Mesodermal cell (in vitro differentiated cells): Measurements from ENCODE around the gene ITGB4. TPM values are rescaled to one million over a fixed set of nuclear protein-coding genes. Genes with fewer than 3 reads are reported as not detected.

Source experiments
- H3K27ac ChIP-seq: 2 replicates; pipeline ENCODE4 v1.7.0; 2013; ENCODE audit warnings: mild to moderate bottlenecking, low read depth, low read length, moderate library complexity; ENCODE audit not compliant: severe bottlenecking
- H3K36me3 ChIP-seq: 2 replicates; pipeline ENCODE4 v1.7.1; 2013; ENCODE audit warnings: mild to moderate bottlenecking, low read length, moderate library complexity; ENCODE audit not compliant: control insufficient read depth, insufficient read depth
- H3K4me1 ChIP-seq: one replicate; pipeline ENCODE4 v1.7.1; 2013; ENCODE audit warnings: mild to moderate bottlenecking, low read length; ENCODE audit not compliant: insufficient read depth, control insufficient read depth, poor library complexity, severe bottlenecking
- H3K4me3 ChIP-seq: 2 replicates; pipeline ENCODE4 v1.7.0; 2013; ENCODE audit warnings: low read length, control low read depth, mild to moderate bottlenecking; ENCODE audit not compliant: insufficient read depth, poor library complexity, severe bottlenecking; ENCODE audit errors: extremely low read depth
- H3K9me3 ChIP-seq: 2 replicates; pipeline ENCODE4 v1.7.1; 2013; ENCODE audit warnings: mild to moderate bottlenecking, low read length, moderate library complexity; ENCODE audit not compliant: control insufficient read depth
- WGBS, 2 experiments: methylation state at CpG; one replicate each; pipeline ENCODE4 v1.1.5; 2013; ENCODE audit warnings: missing lambda C conversion rate in 2 of 2; ENCODE audit not compliant: insufficient coverage in 2 of 2; 5-methylcytosine and 5-hydroxymethylcytosine counted together
- polyA plus RNA-seq, 2 experiments: library from polyadenylated mRNA; stranded (reverse); fragments of 50-300 nt; gene quantifications; one replicate each; pipeline ENCODE4 v1.2.3, GENCODE V29; 2013

The ITGB4 gene
- polyA plus RNA-seq (2013, experiment 1 of 2), result 1.8 TPM
- 1.4 TPM for polyA plus RNA-seq (2013, experiment 2 of 2)

DNA sequence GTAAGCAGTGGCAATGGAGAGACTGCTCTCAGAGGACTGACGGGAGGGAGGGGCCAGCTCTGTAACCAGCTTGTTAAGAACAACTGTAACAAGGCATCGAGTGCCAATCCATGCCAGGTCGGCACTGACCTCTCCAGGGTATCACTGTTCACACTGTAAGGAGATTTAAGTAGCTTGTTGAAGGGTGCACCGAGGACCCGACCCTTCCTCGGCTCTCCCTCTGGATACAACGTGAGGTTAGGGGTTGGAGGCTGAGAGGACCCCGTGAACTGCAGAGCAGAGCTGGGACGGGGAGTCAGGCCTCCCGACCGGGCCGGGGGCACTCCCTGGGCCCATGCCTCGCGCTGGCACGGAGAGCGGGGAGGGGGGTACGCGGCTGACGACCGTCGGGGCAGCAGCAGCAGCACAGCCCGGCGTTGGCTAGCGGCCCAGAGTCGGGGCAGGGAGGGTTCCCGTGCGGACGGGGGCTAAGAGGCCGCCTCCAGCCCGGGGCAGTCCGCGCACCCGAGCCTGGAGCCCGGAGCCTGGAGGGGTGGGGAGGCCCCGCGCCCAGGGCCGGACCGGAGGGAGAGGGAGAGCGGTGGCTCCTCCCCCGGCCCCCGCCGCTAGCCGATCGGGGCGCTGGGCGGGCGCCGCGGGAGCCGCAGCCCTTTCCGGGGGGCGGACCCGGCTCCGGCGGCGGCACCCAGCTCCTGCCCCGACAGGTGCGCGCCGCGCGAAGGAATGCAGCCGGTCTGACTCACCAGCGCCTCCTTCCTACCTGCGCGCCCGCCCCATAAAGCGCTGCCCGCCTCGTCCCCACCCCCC, at the start of gene ITGB4:
Gene ITGB4, plus strand, starts transcription at position 804 of the 807 bp plus-strand sequence. CDS start 3,245 bp downstream, outside the sequence.
- Histone ChIP-seq H3K4me1 (no peaks in the 10 kb centered on the region), H3K9me3 (no peaks in the 10 kb centered on the region), H3K36me3 (no peaks in the 10 kb centered on the region), H3K27ac (no peak within 1 kb of the TSS), H3K4me3 (peak within 1 kb of the TSS; percentile 23)
- WGBS, 2 experiments, result 6% methylated on average over 50 to 62 of the region's 70 CpGs

DNA sequence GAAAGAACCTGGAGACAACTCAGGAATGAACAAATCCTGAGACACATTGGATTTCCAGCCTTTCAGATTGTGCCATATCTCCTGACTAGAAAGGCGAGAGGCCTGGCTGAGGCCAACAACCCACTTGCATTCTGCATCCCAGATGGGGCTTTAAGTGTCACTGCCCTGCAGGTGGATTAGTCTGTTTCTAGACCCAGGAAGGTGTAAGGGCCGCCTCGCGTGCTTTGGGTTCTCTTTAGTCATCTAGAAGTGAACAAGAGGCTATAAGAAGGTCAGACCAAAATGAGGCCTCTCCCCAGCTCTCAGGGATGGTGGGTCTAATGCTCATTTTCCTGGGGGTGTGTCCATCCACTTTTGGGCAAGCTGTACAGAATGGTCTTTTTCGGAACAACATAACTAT, 49.2 kb upstream of the ITGB4 start:
- 100% methylated on average over 4 of the region's 5 CpGs for WGBS, 2 experiments

GRCh38 chr17:75673487-75673886, 47.8 kb upstream of the ITGB4 start:
- no peaks in the 10 kb centered on the region for H3K4me1 ChIP-seq
- H3K36me3 ChIP-seq, result peaks cover 87% of the 10 kb centered on the region
- no peaks in the 10 kb centered on the region for H3K9me3 ChIP-seq
- no peak overlapping the region for H3K27ac ChIP-seq
- H3K4me3 ChIP-seq, result no peak overlapping the region
- 91 to 100% methylated on average over 1 to 3 of the region's 4 CpGs for WGBS, 2 experiments

More for the DNA sequence above, 49.2 kb upstream of the ITGB4 start:
- no peaks in the 10 kb centered on the region for H3K4me1 ChIP-seq
- H3K27ac ChIP-seq, result no peak overlapping the region
- no peak overlapping the region for H3K4me3 ChIP-seq
- H3K9me3 ChIP-seq, result no peaks in the 10 kb centered on the region
- peaks cover 76% of the 10 kb centered on the region for H3K36me3 ChIP-seq

DNA sequence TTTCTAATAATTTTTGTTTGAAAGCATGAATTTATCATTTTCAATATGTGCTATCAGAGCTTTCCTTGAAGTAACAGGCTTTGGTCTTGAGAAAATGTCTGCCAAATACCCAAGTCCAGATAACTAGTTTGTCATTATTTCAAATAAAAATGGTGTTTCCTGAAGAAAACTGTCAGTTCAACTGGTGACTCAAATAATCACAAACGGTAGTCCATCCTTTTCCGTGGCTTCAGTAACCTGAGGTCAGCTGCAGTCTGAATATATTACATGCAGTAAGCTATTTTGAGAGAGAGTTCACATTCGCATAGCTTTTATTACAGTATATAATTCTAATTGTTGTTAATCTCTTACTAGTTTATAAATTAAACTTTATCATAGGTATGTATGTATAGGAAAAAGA, 44.8 kb upstream of the ITGB4 start:
- no peak overlapping the region for H3K27ac ChIP-seq
- H3K36me3 ChIP-seq, result peaks cover 90% of the 10 kb centered on the region
- 100% methylated on average over 1 to 2 of the region's 3 CpGs for WGBS, 2 experiments

DNA sequence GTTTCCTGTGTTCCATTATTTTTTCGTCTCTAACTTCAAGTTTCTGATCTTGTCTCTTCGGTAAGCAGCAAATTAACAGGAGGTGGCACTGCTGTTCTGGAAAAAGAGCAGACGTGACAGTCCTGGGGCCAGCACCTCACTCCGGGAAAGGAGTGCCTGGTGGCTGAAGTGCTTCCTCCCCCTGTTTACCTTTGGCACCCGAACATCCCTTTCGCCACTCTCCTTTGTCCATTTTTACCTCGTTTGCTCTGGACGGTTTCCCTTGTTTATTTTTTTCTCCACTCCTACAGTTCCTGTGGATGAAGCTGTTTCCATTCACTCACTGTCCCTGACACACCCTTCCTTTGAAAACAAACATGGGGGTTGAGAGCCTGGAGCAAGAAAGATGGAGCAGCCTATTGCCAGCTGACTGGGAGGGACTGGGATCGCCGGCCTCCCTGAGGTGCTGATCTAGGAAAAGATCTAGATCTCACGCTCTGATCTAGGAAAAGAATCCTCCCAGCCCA, 41.5 kb upstream of the ITGB4 start:
- Histone ChIP-seq H3K4me3 (no peak overlapping the region), H3K27ac (peak overlapping the region; percentile 45), H3K9me3 (no peaks in the 10 kb centered on the region), H3K4me1 (peaks cover 32% of the 10 kb centered on the region), H3K36me3 (peaks cover 87% of the 10 kb centered on the region)
- WGBS, 2 experiments, result 92 to 96% methylated on average over 7 to 10 of the region's 11 CpGs

More for the DNA sequence above, 44.8 kb upstream of the ITGB4 start:
- Histone ChIP-seq H3K4me1 (peaks cover 18% of the 10 kb centered on the region), H3K4me3 (no peak overlapping the region), H3K9me3 (no peaks in the 10 kb centered on the region)

DNA sequence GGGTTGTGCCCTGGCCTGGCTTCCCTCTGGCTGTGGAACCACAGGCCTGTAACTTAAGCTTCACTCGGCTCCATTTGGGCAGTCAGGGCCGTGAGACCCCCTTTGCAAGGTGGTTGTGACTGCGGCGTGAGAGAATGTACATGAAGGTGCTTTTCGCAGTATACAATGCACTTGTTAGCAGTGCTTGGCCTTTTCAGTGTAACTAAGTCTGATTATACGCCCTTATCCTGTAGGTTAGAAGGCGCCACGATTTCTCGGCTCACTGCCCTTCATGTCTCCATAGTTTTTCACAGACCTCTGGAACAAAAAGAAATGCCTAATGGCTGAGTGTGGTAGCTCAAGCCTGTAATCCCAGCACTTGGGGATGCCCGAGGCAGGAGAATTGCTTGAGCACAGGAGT, 40.8 kb upstream of the ITGB4 start:
- H3K36me3 ChIP-seq, result peaks cover 88% of the 10 kb centered on the region
- no peaks in the 10 kb centered on the region for H3K9me3 ChIP-seq
- H3K27ac ChIP-seq, result peak overlapping the region; percentile 41
- H3K4me1 ChIP-seq, result peaks cover 36% of the 10 kb centered on the region
- WGBS, 2 experiments, result 97 to 100% methylated on average over 10 of the region's 10 CpGs
- H3K4me3 ChIP-seq, result no peak overlapping the region

GRCh38 chr17:75681289-75681688, 40.0 kb upstream of the ITGB4 start:
- H3K4me1 ChIP-seq, result peaks cover 36% of the 10 kb centered on the region
- H3K9me3 ChIP-seq, result no peaks in the 10 kb centered on the region
- peaks cover 86% of the 10 kb centered on the region for H3K36me3 ChIP-seq
- peak overlapping the region; percentile 41 for H3K27ac ChIP-seq
- 73% methylated on average over 2 of the region's 3 CpGs; no CpG with 5 or more reads in 1 of the 2 experiments for WGBS, 2 experiments
- no peak overlapping the region for H3K4me3 ChIP-seq

GRCh38 chr17:75683583-75683982, 37.7 kb upstream of the ITGB4 start:
- Histone ChIP-seq H3K4me1 (peaks cover 45% of the 10 kb centered on the region), H3K36me3 (peaks cover 80% of the 10 kb centered on the region), H3K4me3 (no peak overlapping the region), H3K27ac (no peak overlapping the region), H3K9me3 (no peaks in the 10 kb centered on the region)
- WGBS, 2 experiments, result 100% methylated on average over 3 to 4 of the region's 4 CpGs

DNA sequence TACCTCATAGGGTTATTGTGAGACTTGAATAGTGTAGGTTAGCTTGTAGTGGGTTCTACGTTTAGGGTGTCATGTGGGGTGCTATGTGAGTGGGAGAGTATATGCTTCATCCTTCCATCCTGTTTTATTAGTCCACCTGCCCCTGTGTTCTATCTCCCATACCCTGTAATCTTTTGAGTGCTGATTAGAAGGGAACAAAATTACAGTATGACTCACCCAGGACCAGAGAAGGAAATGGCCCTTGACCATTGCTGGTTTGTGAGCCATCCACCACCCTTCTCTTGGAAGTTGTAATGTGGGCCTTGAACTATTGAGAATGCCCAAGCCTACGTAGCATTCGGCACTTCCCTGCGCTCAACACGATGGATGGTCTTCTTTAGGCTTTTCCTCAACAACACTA, 37.0 kb upstream of the ITGB4 start:
- H3K36me3 ChIP-seq, result peaks cover 78% of the 10 kb centered on the region

GRCh38 chr17:75684924-75685323, 36.3 kb upstream of the ITGB4 start:
- WGBS, 2 experiments, result 98% methylated on average over 5 to 6 of the region's 7 CpGs

More for the DNA sequence above, 37.0 kb upstream of the ITGB4 start:
- Histone ChIP-seq H3K4me1 (peaks cover 48% of the 10 kb centered on the region), H3K4me3 (no peak overlapping the region), H3K27ac (no peak overlapping the region), H3K9me3 (no peaks in the 10 kb centered on the region)
- WGBS, 2 experiments, result 100% methylated on average over 3 to 4 of the region's 5 CpGs

DNA sequence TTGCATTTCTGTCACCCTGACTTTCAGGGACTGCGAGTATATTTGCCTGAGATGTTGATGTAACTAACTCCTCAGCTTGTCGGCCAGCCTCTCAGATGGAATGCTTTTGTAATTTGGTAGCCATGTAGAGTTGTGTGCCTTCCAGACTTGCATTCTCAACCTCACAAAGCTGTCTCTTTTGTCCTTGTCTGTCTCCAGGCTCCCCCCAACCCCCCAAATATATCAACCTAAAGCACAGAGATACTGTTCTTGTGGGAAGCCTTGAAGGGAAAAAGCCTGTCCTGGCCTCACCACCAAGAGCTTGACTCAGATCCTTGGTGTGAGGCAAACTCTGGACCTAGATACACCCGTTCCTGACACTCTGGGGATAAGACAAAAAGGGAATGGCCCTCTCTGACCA, 35.8 kb upstream of the ITGB4 start:
- Histone ChIP-seq H3K27ac (no peak overlapping the region), H3K36me3 (peaks cover 77% of the 10 kb centered on the region)
- 100% methylated on average over 1 of the region's 3 CpGs; no CpG with 5 or more reads in 1 of the 2 experiments for WGBS, 2 experiments

More at GRCh38 chr17:75684924-75685323, 36.3 kb upstream of the ITGB4 start:
- Histone ChIP-seq H3K4me1 (peaks cover 45% of the 10 kb centered on the region), H3K4me3 (no peak overlapping the region), H3K27ac (no peak overlapping the region), H3K9me3 (no peaks in the 10 kb centered on the region), H3K36me3 (peaks cover 78% of the 10 kb centered on the region)

More for the DNA sequence above, 35.8 kb upstream of the ITGB4 start:
- H3K4me3 ChIP-seq, result no peak overlapping the region
- peaks cover 45% of the 10 kb centered on the region for H3K4me1 ChIP-seq
- no peaks in the 10 kb centered on the region for H3K9me3 ChIP-seq
